Naive B cell (primary cell): ENCODE measurements around the gene UBALD2. TPM values are rescaled to one million over a fixed set of nuclear protein-coding genes. Genes with fewer than 3 reads are reported as not detected.
"Not testable (repeated sequence)": the region's sequence is repeated elsewhere in the genome, so short reads cannot be mapped to it uniquely, and the experiment has no call there.

Source experiments
- ATAC-seq, 2 donors: fragments of 150-1000 bp; cut with Tn5 transposase; 2 replicates each; pipeline ENCODE4 v1.10.0; 2021; ENCODE audit warnings: low read depth in 2 of 2, mild to moderate bottlenecking in 2 of 2, moderate library complexity in 2 of 2
- DNase-seq: peaks from one replicate; pipeline ENCODE4 v3.0.0; 2022
- H3K27ac Mint-ChIP-seq, 6 donors: one replicate each; pipeline ENCODE4 v1.8.0; 2020 to 2022; ENCODE audit warnings: mild to moderate bottlenecking in 6 of 6, mixed read lengths in 6 of 6, moderate library complexity in 5 of 6, inconsistent platforms in 2 of 6
- H3K27me3 Mint-ChIP-seq, 3 donors: one replicate each; pipeline ENCODE4 v1.8.0; 2021 to 2022; ENCODE audit warnings: mixed read lengths in 3 of 3, mild to moderate bottlenecking in 1 of 3
- H3K36me3 Mint-ChIP-seq, 2 donors: one replicate each; pipeline ENCODE4 v1.8.0; 2020 to 2022; ENCODE audit warnings: mixed read lengths in 2 of 2, inconsistent platforms in 1 of 2, mild to moderate bottlenecking in 1 of 2
- H3K4me1 Mint-ChIP-seq, 3 donors: one replicate each; pipeline ENCODE4 v1.8.0; 2020 to 2022; ENCODE audit warnings: mixed read lengths in 3 of 3, inconsistent platforms in 1 of 3, mild to moderate bottlenecking in 1 of 3, moderate library complexity in 1 of 3
- H3K4me3 Mint-ChIP-seq, 8 donors: one replicate each; pipeline ENCODE4 v1.8.0; 2020 to 2022; ENCODE audit warnings: mild to moderate bottlenecking in 8 of 8, mixed read lengths in 8 of 8, moderate library complexity in 8 of 8, inconsistent platforms in 2 of 8
- H3K9me3 Mint-ChIP-seq, 7 donors: one replicate each; pipeline ENCODE4 v1.8.0; 2020 to 2022; ENCODE audit warnings: mixed read lengths in 7 of 7, mild to moderate bottlenecking in 5 of 7, inconsistent platforms in 2 of 7, moderate library complexity in 1 of 7
- polyA plus RNA-seq, 6 donors: library from polyadenylated mRNA; unstranded; fragments of 300-500 nt; fragmentation: Illumina TruSeq; gene quantifications; one replicate each; pipeline ENCODE4 v1.2.3, GENCODE V29; 2021; ENCODE audit warnings: low read depth in 6 of 6

Gene UBALD2
- polyA plus RNA-seq = 1 to 10 TPM; 2.5 to 6.2 (median 4.6) TPM

DNA sequence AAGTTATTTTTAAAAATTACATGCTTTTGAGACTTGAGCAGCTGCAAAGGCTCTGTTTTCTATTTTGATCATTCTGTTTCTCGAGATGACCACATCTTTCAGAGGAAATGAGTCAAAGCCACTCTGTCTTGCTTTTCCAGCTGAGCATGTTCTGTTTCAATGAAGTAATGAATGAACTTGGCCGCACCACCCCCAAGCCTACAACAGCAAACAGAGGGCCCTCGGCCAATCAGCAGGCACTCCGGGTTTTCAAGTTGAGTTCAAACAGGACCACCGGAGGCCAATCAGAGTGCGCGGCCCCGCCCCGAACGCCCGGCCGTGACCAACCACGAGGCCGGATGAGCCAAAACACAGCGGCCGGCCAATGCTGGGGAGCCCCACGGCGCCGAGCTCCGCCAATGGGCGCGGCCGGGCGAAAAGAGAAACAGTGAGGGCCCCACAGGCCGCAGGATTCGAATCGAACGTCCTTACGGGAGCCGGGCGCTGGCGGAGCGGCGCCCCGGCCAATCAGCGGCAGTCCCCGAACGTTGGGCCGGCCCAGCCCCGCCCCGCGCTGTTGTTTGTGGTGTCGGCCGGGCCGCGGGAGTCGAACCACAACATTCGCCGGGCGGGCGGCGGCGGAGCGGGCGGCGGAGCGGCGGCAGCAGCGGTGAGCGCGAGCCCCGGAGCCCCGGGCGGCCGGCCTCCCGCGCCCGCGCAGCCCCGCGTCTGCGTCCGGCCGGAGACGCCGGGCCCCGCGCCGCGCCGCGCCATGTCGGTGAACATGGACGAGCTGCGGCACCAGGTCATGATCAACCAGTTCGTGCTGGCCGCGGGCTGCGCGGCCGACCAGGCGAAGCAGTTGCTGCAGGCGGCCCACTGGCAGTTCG, at the start of gene UBALD2:
TSS of gene UBALD2 (plus strand) at position 594 of the 869 bp plus-strand sequence. CDS start at position 752, 158 bp downstream.
- DNase-seq (peak; percentile 99), ATAC-seq (peak; percentile 73 to 77)
- H3K27me3 Mint-ChIP-seq = no peaks in the 10 kb centered on the region
- no peaks in the 10 kb centered on the region for H3K36me3 Mint-ChIP-seq
- H3K27ac Mint-ChIP-seq = peak within 1 kb of the TSS; percentile 98 to 100 (median 99)
- H3K9me3 Mint-ChIP-seq = no peaks in the 10 kb centered on the region
- peaks cover 43 to 81% (median 72%) of the 10 kb centered on the region in 3 donors for H3K4me1 Mint-ChIP-seq
- peak within 1 kb of the TSS; percentile 86 to 95 (median 92) for H3K4me3 Mint-ChIP-seq

DNA sequence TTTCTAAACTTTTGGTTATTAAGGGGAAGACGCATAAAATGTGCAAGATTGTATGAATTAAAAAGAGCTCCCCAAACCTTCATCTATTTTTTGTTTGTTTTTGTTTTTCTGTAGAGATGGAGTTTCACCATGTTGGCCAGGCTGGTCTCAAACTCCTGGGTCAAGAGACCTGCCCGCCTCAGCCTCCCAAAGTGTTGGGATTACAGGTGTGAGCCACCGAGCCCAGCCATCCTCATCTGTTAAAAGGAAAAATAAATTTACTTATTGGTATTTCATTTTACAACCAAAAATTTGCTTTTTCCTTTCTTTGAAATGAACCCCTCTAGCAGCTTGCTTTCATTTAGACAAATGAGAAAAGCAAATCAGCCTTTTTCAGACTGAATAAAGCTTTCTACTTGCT, 48.1 kb upstream of the UBALD2 start:
- ATAC-seq (no peak), DNase-seq (no peak)
- Mint-ChIP-seq H3K27me3 (peaks cover 0 to under 1% (median 0%) of the 10 kb centered on the region in 3 donors), H3K27ac (no peak overlapping the region), H3K4me3 (no peak overlapping the region), H3K36me3 (no peaks in the 10 kb centered on the region), H3K4me1 (peaks cover 0 to 4% (median 0%) of the 10 kb centered on the region in 3 donors), H3K9me3 (no peaks in the 10 kb centered on the region)

DNA sequence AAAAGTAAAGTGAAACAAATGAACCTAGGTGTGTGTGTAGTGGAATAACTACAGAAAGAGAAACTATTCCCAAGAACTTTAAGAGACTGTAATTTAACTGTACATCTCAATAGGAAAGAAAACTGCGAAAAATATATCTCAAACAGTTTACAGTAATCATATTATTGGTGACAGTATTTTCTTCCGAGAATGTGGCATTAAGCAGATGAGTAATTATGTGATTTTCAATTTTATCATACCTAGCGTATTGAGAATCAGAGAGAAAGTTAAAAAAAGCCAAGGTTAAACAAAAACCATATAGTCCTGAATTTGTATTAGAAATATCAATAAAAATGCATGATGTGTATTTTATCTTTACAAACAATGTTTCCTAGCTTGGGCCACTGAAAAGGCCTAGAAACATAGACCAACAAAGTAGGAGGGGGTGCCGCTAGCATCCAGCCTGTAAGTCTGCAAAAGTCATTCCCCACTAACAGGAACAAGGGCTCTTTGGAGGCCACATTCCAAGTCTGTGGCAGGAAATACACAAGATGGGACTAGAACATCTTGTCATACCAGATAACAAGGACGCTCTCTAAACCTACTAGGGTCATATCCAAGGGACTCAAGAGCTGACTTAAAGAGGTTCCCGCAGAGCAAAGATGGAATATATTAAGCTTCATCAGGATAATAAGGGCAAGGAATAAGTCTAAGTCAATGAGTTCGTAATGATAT, 45.3 kb upstream of the UBALD2 start:
- H3K4me1 Mint-ChIP-seq = no peaks in the 10 kb centered on the region
- H3K27me3 Mint-ChIP-seq = no peaks in the 10 kb centered on the region
- no peak for DNase-seq
- H3K27ac Mint-ChIP-seq = no peak overlapping the region
- no peaks in the 10 kb centered on the region for H3K9me3 Mint-ChIP-seq
- H3K36me3 Mint-ChIP-seq = no peaks in the 10 kb centered on the region
- ATAC-seq = no peak
- H3K4me3 Mint-ChIP-seq = no peak overlapping the region

DNA sequence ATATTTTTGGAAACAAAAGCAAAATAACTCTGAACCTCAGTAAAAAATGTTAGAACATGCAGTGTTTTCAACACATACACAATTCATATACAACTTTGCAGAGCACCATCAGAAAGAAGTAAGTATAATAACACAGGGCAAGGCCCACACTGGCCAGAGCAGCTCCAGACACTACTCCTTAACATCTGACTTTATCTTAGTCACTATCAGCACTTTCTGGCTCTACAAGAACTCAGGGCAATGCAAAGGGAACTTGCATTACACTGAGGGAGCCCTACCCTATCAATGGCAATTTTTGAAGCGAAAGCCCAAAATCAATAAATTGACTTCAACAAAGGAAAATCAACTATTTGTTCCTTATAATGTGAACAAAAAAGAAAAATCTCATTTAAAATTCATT, 41.3 kb upstream of the UBALD2 start:
- no peaks in the 10 kb centered on the region for H3K4me1 Mint-ChIP-seq
- H3K36me3 Mint-ChIP-seq = no peaks in the 10 kb centered on the region
- H3K9me3 Mint-ChIP-seq = no peaks in the 10 kb centered on the region
- H3K4me3 Mint-ChIP-seq = no peak overlapping the region
- peaks cover 0 to 18% (median under 1%) of the 10 kb centered on the region in 3 donors for H3K27me3 Mint-ChIP-seq
- no peak overlapping the region for H3K27ac Mint-ChIP-seq
- DNase-seq (no peak), ATAC-seq (no peak)

DNA sequence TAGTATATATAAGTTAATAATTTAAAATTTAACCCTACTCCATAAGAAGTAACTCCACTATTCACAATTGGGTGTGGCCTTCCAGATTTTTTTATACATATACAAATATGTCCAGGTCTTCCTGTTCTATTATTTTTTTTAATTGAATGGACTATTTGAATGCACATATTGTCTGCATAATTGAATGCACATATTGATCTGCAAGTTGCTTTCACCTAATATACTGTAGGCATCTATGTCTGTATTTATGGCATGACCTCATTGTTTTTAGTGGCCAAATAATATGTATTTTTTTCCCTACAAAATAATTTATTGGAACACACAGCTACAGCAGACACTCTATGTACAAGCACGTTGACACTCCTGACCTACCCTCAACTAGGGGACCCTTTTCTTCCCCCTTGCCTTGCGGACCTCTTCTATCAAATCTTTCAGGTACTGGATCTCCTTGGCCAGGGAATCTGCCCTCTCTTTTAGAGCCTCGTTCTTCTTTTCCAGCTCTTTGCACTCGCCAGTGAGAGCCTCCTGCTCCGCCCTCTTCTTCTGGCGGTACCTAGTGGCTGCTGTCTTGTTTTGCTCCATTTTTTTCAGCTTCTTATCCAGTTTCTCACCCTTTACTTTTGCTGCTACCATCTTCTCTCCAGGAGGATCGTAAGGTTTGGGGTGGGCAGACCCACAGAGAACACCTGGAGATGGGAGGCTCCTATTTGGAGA, 39.6 kb upstream of the UBALD2 start:
- not testable (repeated sequence) for DNase-seq, H3K36me3 Mint-ChIP-seq, ATAC-seq, H3K4me3 Mint-ChIP-seq, H3K27ac Mint-ChIP-seq, H3K4me1 Mint-ChIP-seq, H3K9me3 Mint-ChIP-seq
- H3K27me3 Mint-ChIP-seq = peaks cover 0 to 22% (median 5%) of the 10 kb centered on the region in 3 donors

DNA sequence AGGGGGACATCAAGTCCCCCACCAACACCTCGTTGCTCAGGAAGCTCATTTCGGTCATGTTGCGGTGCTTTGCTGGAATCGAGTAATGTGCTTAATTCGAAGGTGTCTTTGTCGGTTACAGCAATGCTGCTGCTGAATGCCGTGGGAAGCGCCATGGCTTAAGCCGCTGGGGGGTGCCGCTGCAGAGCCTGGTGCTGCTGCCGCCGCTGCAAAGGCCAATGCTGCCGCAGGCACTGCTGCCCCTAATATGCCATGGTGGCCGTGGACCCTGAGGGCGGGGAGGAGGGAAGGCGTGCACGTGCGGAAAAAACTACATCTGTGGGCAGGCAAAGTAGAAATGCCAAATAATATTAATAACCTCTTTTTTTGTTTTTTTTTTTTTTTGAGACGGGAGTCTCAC, 38.4 kb upstream of the UBALD2 start:
- H3K27me3 Mint-ChIP-seq = peaks cover 0 to 22% (median 5%) of the 10 kb centered on the region in 3 donors
- H3K4me1 Mint-ChIP-seq, H3K36me3 Mint-ChIP-seq, ATAC-seq, H3K4me3 Mint-ChIP-seq, DNase-seq, H3K9me3 Mint-ChIP-seq, H3K27ac Mint-ChIP-seq: not testable (repeated sequence)

DNA sequence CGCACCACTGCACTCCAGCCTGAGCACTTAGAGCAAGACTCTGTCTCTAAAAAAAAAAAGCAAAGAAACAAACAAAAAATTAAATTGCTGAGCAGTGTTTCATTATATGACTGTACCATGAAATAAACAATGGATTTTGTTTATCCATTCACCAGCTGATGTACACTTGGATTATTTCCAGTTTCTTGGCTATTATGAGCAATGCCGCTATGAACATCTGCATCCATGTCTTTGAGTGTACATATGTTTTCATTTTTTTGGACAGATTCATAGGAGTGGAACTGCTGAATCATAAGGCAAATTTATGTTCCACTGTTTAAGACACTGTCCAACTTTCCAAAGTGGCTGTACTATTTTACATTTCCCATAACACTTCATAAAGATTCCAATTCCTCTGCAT, 32.8 kb upstream of the UBALD2 start:
- ATAC-seq (no peak), DNase-seq (no peak)
- no peak overlapping the region for H3K4me3 Mint-ChIP-seq
- no peaks in the 10 kb centered on the region for H3K36me3 Mint-ChIP-seq
- H3K27me3 Mint-ChIP-seq = peaks cover 0 to 8% (median 5%) of the 10 kb centered on the region in 3 donors
- peaks cover 0 to 3% (median 0%) of the 10 kb centered on the region in 7 donors for H3K9me3 Mint-ChIP-seq
- H3K27ac Mint-ChIP-seq = no peak overlapping the region
- no peaks in the 10 kb centered on the region for H3K4me1 Mint-ChIP-seq

DNA sequence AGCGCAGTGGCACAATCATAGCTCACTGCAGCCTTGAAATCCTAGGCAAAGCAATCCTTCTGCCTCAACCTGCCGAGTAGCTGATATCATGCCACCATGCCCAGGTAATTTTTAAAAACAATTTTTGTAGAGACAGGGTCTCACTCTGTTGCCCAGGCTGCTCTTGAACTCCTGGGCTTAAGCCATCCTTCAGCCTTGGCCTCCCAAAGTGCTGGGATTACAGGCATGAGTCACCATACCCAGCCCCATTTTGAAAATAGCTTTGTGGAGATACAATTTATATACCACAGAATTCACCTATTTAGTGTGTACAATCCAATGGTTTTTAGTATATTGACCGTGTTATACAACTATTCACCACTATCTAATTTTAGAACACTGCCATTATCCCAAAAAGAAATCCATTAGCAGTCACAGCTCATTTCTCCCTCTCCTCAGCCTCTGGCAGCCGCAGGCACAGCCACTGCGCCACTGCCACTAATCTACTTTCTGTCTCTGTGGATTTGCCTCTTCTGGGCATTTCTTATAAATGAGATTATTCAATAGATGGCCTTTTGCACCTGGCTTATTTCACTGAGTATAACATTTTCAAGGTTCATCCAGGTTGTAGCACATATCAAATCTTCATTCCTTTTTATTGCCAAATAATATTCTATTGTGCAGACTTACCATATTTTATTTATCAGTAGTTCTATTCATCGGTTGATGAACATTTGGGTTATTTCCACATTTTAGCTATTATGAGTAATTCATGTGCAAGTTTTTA, 31.4 kb upstream of the UBALD2 start:
- no peak for DNase-seq
- peaks cover 0 to 9% (median 8%) of the 10 kb centered on the region in 3 donors for H3K27me3 Mint-ChIP-seq
- no peaks in the 10 kb centered on the region for H3K4me1 Mint-ChIP-seq
- no peak overlapping the region for H3K4me3 Mint-ChIP-seq
- H3K27ac Mint-ChIP-seq = peak overlapping the region in 1 of 6 donors; percentile 42
- H3K9me3 Mint-ChIP-seq = peaks cover 0 to 3% (median 0%) of the 10 kb centered on the region in 7 donors
- H3K36me3 Mint-ChIP-seq = no peaks in the 10 kb centered on the region
- no peak for ATAC-seq

DNA sequence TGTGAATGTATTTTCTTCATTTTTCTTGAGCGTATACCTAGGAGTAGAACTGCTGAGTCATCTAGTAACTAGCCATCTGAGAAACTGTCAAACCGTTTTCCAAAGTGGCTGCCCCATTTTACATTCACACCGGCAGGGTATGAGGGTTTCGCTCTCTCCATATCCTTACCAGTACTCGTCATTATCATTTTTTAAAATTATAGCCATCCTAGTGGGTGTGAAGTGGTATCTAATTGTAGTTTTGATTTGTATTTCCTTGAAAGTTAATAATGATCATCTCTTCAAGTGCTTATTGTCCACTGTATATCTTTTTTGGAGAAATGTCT, 30.8 kb upstream of the UBALD2 start:
- H3K9me3 Mint-ChIP-seq = peaks cover 0 to 3% (median 0%) of the 10 kb centered on the region in 7 donors
- H3K36me3 Mint-ChIP-seq = no peaks in the 10 kb centered on the region
- peaks cover 0 to 2% (median 0%) of the 10 kb centered on the region in 3 donors for H3K4me1 Mint-ChIP-seq
- peaks cover 0 to 5% (median 5%) of the 10 kb centered on the region in 3 donors for H3K27me3 Mint-ChIP-seq
- H3K4me3 Mint-ChIP-seq = no peak overlapping the region
- no peak overlapping the region for H3K27ac Mint-ChIP-seq
- ATAC-seq (no peak), DNase-seq (no peak)

DNA sequence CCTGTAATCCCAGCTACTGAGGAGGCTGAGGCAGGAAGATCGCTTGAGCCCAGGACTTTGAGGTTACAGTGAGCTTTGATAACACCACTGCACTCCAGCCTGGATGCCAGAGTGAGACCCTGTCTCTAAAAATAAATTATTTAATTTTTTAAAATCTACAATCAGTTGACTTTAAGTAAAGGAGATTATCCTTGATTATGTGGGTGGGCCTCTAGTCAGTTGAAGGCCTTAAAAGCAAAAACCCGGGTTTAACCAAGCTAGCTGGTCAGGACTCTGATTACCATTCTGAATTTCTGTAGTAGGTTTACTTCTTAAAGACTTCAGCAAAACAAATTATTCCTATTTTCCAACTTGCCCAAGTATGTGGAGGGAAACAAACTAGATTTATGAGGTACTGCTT, 29.3 kb upstream of the UBALD2 start:
- ATAC-seq (no peak), DNase-seq (no peak)
- Mint-ChIP-seq H3K27me3 (peaks cover 3 to 8% (median 7%) of the 10 kb centered on the region in 3 donors), H3K4me3 (no peak overlapping the region), H3K36me3 (no peaks in the 10 kb centered on the region), H3K27ac (no peak overlapping the region), H3K4me1 (peaks cover 2 to 3% (median 3%) of the 10 kb centered on the region in 3 donors), H3K9me3 (peaks cover 0 to 3% (median 0%) of the 10 kb centered on the region in 7 donors)

DNA sequence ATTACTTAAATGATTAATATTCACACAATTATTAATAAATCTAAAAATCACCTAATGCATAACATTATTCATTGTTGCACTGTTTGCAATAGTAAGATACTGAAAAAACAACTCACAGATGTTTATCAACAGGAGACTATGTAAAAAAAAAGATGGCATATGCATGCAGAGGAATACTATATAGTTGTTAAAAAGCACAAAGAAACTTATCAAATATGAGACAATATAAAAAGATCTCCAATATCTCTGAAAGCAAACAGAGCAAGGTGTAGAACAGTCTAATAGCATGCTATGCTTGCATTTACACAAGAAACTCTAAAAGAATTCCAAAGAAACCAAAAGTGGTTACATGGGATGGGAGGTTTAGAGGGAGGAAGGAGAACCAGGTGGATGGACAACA, 28.5 kb upstream of the UBALD2 start:
- H3K36me3 Mint-ChIP-seq = no peaks in the 10 kb centered on the region
- peaks cover 8 to 10% (median 10%) of the 10 kb centered on the region in 3 donors for H3K4me1 Mint-ChIP-seq
- peaks cover 10 to 14% (median 13%) of the 10 kb centered on the region in 3 donors for H3K27me3 Mint-ChIP-seq
- no peak overlapping the region for H3K4me3 Mint-ChIP-seq
- no peak overlapping the region for H3K27ac Mint-ChIP-seq
- DNase-seq (no peak), ATAC-seq (no peak)
- H3K9me3 Mint-ChIP-seq = peaks cover 0 to 3% (median 0%) of the 10 kb centered on the region in 7 donors

DNA sequence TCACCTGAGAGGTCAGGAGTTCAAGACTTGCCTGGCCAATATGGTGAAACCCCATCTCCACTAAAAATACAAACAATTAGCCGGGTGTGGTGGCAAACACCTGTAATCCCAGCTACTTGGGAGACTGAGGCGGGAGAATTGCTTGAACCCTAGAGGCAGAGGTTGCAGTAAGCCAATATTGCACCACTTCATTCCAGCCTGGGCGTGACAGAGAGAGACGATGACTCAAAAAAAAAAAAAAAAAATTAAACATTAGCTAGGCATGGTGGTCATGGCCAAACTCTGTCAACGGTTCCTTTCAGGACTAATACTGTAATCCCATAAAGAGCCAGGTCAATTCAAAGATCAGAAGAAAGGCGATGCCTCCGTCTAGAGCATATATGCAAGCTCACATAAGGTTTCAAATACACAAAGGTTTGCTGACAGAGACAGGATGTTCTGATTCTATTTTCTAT, 27.3 kb upstream of the UBALD2 start:
- H3K4me3 Mint-ChIP-seq = peak overlapping the region in 4 of 8 donors; percentile 20 to 83 (median 56)
- no peak overlapping the region for H3K27ac Mint-ChIP-seq
- H3K27me3 Mint-ChIP-seq = peaks cover 16 to 27% (median 20%) of the 10 kb centered on the region in 3 donors
- ATAC-seq (no peak), DNase-seq (no peak)
- H3K36me3 Mint-ChIP-seq = no peaks in the 10 kb centered on the region
- peaks cover 8 to 12% (median 12%) of the 10 kb centered on the region in 3 donors for H3K4me1 Mint-ChIP-seq
- H3K9me3 Mint-ChIP-seq = peaks cover 0 to 3% (median 0%) of the 10 kb centered on the region in 7 donors
